A673 (cell line): ENCODE measurements around the gene MS4A15. TPM values are rescaled to one million over a fixed set of nuclear protein-coding genes. Genes with fewer than 3 reads are reported as not detected.

Experiments used
- BruUV-seq: library from RNA; stranded (reverse); fragments of 400-500 nt; replicated peaks from 2 replicates; lab custom pipeline; 2021; lab: Mats Ljungman, UMichigan
- CTCF ChIA-PET: fragments of 300-600 bp; sonication (Branson Sonifier 250); formaldehyde crosslinking; loops from one replicate; lab custom pipeline; 2022; ENCODE audit warnings: antibody characterized with exemption; lab: Charles Lee
- POLR2A ChIA-PET: fragments of 300-600 bp; sonication (Branson Sonifier 250); formaldehyde crosslinking; loops from one replicate; lab custom pipeline; 2022; ENCODE audit warnings: antibody characterized with exemption; ENCODE audit not compliant: low non-redundant PET; lab: Charles Lee
- DNase-seq: peaks from one replicate; pipeline ENCODE4 v3.0.0-alpha.2; 2015; ENCODE audit warnings: low spot score
- H3K27ac ChIP-seq: fragments of 200-600 bp; sonication (generic); 2 replicates; pipeline ENCODE4 v1.5.1; 2016; ENCODE audit warnings: mixed run types, low read depth, mild to moderate bottlenecking, mixed read lengths, antibody characterized with exemption, low read length; ENCODE audit not compliant: poor library complexity, severe bottlenecking
- H3K27me3 ChIP-seq: fragments of 200-600 bp; sonication (generic); replicated peaks from 2 replicates; pipeline ENCODE4 v1.6.1; 2017; ENCODE audit warnings: mixed run types, low read depth, mild to moderate bottlenecking, mixed read lengths, antibody characterized with exemption, low read length; ENCODE audit not compliant: insufficient read depth, poor library complexity
- H3K36me3 ChIP-seq: fragments of 200-600 bp; sonication (generic); 2 replicates; pipeline ENCODE4 v1.6.1; 2016; ENCODE audit warnings: mixed run types, mild to moderate bottlenecking, mixed read lengths, antibody characterized with exemption, low read length; ENCODE audit not compliant: insufficient read depth, poor library complexity, severe bottlenecking
- H3K4me1 ChIP-seq: fragments of 200-600 bp; sonication (generic); 2 replicates; pipeline ENCODE4 v1.6.1; 2017; ENCODE audit warnings: mixed run types, mild to moderate bottlenecking, mixed read lengths, antibody characterized with exemption, low read length; ENCODE audit not compliant: insufficient read depth, poor library complexity, severe bottlenecking
- H3K4me3 ChIP-seq: fragments of 200-600 bp; sonication (generic); 2 replicates; pipeline ENCODE4 v1.5.1; 2016; ENCODE audit warnings: low read depth, mixed run types, mild to moderate bottlenecking, mixed read lengths, low read length; ENCODE audit not compliant: poor library complexity, severe bottlenecking
- H3K9me3 ChIP-seq: fragments of 200-600 bp; sonication (generic); 2 replicates; pipeline ENCODE4 v1.6.1; 2016; ENCODE audit warnings: mixed run types, low read depth, mild to moderate bottlenecking, mixed read lengths, antibody characterized with exemption, low read length; ENCODE audit not compliant: poor library complexity, severe bottlenecking
- EZH2 ChIP-seq: fragments of 200-600 bp; sonication (generic); IDR thresholded peaks from 2 replicates; pipeline ENCODE4 v1.6.1; 2017; ENCODE audit warnings: borderline replicate concordance, low read depth, mild to moderate bottlenecking, mixed read lengths, antibody characterized with exemption, low read length; ENCODE audit not compliant: poor library complexity, severe bottlenecking
- intact Hi-C: fragments of 100-400 bp; cut with micrococcal nuclease; formaldehyde crosslinking; loops from one replicate; pipeline ENCODE4 v1.10.0; 2022; ENCODE audit not compliant: unreplicated experiment
- total RNA-seq: library from RNA; stranded (reverse); gene quantifications from 2 replicates; pipeline ENCODE4 v1.2.3, GENCODE V29; 2021
- TF ChIP-seq, protein P1 (sequence below): fragments of 300-800, 200-600 bp; sonication (generic); conservative IDR thresholded peaks from 2 replicates; pipeline ENCODE4 v1.5.1; 2017; ENCODE audit warnings: low read depth, mild to moderate bottlenecking, antibody characterized with exemption, low read length, moderate library complexity, mixed read lengths

The MS4A15 gene
- total RNA-seq, 1 experiment from 2014 or later, result not detected

DNA sequence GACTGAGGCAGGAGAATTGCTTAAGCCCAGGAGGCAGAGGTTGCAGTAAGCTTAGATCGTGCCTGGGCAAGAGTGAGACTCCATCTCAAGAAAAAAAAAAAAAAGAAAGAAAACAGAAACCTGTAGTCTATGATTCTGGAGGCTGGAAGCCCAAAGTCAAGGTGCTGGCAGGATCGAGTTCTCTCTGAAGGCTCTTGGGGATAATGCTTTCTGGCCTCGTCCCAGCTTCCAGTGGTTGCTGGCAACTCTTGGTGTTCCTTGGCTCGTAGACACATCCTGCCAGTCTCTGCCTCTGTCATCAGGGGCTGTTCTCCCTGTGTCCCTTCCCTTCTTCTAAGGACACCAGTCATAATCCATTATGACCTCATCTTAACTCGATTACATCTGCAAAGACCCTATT is 68.5 kb downstream of the MS4A15 start:
- Histone ChIP-seq H3K9me3 (no peaks in the 10 kb centered on the region), H3K27ac (no peak overlapping the region), H3K4me1 (no peaks in the 10 kb centered on the region), H3K27me3 (no peaks in the 10 kb centered on the region), H3K4me3 (no peak overlapping the region), H3K36me3 (no peaks in the 10 kb centered on the region)
- DNase-seq, result no peak
- intact Hi-C loops, result no loop called here
- BruUV-seq, result no TSS peak
- CTCF ChIA-PET, result no interaction called here
- no peak for TF ChIP-seq EZH2
- TF ChIP-seq, protein P1, sequence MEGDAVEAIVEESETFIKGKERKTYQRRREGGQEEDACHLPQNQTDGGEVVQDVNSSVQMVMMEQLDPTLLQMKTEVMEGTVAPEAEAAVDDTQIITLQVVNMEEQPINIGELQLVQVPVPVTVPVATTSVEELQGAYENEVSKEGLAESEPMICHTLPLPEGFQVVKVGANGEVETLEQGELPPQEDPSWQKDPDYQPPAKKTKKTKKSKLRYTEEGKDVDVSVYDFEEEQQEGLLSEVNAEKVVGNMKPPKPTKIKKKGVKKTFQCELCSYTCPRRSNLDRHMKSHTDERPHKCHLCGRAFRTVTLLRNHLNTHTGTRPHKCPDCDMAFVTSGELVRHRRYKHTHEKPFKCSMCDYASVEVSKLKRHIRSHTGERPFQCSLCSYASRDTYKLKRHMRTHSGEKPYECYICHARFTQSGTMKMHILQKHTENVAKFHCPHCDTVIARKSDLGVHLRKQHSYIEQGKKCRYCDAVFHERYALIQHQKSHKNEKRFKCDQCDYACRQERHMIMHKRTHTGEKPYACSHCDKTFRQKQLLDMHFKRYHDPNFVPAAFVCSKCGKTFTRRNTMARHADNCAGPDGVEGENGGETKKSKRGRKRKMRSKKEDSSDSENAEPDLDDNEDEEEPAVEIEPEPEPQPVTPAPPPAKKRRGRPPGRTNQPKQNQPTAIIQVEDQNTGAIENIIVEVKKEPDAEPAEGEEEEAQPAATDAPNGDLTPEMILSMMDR, result no peak
- POLR2A ChIA-PET, result interaction anchor here (0.6 kb wide), 1 partner anchor 47 kb away, joined by 4 read pairs; no protein-coding TSS in a partner anchor

DNA sequence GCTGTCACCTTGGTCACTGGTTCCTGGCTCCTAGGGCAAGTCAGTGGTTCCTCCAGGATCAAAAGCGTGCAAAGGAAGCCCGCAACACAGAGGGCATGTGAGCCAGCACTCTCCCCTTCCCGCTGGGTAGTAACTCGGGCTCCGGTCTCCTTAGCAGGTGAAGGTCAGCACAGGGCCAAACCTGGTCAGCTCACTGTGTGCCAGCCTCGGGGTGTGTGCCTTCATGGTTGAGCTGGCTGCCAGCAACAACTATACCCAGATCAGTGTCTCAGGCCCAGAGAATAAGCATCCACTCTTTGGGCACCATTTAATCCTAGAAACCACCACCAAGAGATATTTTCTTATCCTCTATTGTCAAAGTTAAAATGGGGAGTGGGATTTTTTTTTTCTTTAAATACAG is 69.1 kb downstream of the MS4A15 start:
- ChIA-PET CTCF (no interaction called here), POLR2A (no interaction called here)
- Histone ChIP-seq H3K27ac (no peak overlapping the region), H3K4me3 (no peak overlapping the region), H3K4me1 (no peaks in the 10 kb centered on the region), H3K27me3 (no peaks in the 10 kb centered on the region), H3K9me3 (no peaks in the 10 kb centered on the region), H3K36me3 (no peaks in the 10 kb centered on the region)
- DNase-seq, result no peak
- intact Hi-C loops, result no loop called here
- no peak for TF ChIP-seq EZH2
- TF ChIP-seq, protein P1, result no peak
- no TSS peak for BruUV-seq

Other genes starting within 250 kb of the MS4A15 start
- gene MS4A13, start 241.5 kb upstream of the MS4A15 start, total RNA-seq, result not detected in 2 replicates
- 1.4 and 1.5 TPM in 2 replicates for gene MS4A8, start 57.3 kb upstream of the MS4A15 start, total RNA-seq
- gene MS4A18, start 32.1 kb upstream of the MS4A15 start, total RNA-seq, result not detected in 2 replicates
- not detected in 2 replicates for gene MS4A10, start 28.5 kb downstream of the MS4A15 start, total RNA-seq
- 137 and 188 TPM in 2 replicates for gene CCDC86, start 85.2 kb downstream of the MS4A15 start, total RNA-seq
- gene PTGDR2, start 99.1 kb downstream of the MS4A15 start, total RNA-seq, result 0.09 and 0.17 TPM in 2 replicates
- not detected in 2 replicates for gene ZP1, start 110.7 kb downstream of the MS4A15 start, total RNA-seq
- gene PRPF19, start 149.7 kb downstream of the MS4A15 start, total RNA-seq, result 200 and 204 TPM in 2 replicates
- 139 and 169 TPM in 2 replicates for gene TMEM109, start 157.3 kb downstream of the MS4A15 start, total RNA-seq
- gene TMEM132A, start 167.6 kb downstream of the MS4A15 start, total RNA-seq, result 140 and 147 TPM in 2 replicates
- not detected in 2 replicates for gene SLC15A3, start 195.3 kb downstream of the MS4A15 start, total RNA-seq
- not detected in 2 replicates for gene CD6, start 214.8 kb downstream of the MS4A15 start, total RNA-seq